GM19351 (cell line): ENCODE results near the gene TOM1L2.

Experiments used
- ATAC-seq: cut with Tn5 transposase; IDR thresholded peaks from one replicate; pipeline ENCODE4 v1.9.1; 2021; ENCODE audit warnings: mild to moderate bottlenecking, moderate library complexity; ENCODE audit not compliant: unreplicated experiment

Gene TOM1L2

DNA sequence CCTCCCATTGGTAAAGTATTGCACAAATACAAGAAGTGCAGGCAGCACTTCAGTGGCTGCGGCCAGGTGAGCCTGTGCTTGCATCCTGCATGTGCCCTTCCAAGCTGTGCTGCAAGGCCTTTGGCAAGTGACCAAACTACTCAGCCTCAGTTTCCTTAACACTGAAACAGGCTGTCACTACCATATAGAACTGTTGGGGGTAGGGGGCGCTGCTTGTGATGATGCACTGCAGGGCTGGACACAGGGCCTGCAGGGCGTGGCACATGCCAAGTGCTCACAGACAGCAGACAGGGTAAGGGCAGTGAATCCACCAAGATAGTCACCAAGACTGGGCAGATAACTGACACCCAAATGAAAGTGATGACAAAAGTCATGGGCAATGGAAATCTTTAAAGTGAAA, 69.8 kb downstream of the TOM1L2 start:
- no peak for ATAC-seq

DNA sequence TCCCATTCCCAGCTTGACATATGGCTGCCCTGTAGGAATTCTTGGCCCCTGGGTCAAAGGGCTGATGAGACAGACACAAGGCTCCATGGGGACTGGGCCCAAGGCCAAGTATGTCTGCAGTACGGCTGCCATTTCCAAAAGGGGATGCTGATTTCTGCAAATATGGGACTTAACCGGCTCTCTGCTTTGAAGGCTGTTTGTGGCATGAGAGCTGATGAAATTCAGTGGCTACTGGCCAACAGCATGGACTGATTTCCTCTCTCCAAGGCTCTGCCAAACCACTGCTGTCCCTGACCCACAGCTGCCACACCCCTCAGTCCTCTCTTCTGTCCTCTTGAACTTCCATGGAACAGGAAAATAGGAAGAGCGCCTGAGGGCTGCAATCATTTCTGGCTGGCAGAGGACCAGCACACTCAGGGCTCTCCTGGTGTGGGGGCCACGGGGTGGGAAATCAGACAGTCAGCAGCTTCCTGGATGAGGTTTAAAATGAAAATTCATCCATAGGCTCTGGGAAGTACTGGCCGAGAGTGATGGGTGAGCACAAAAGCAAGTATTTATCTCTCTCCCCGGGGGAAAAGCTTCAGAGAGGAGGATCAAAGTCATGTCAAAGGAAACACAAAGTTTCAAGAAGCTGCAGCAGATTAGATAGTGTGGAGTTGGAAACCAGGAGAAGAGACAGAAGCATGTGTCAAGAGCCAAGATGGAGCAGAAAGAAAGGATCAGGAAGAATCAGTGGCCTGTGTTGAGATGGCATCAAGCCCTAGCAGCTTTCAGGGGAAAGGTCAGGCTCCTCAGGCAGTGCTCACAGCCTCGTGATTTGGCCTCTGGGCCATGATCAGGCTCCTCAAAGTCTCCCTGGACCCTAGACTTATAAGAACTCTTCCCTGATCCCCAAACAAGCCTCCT, 71.3 kb downstream of the TOM1L2 start:
- ATAC-seq, result no peak

DNA sequence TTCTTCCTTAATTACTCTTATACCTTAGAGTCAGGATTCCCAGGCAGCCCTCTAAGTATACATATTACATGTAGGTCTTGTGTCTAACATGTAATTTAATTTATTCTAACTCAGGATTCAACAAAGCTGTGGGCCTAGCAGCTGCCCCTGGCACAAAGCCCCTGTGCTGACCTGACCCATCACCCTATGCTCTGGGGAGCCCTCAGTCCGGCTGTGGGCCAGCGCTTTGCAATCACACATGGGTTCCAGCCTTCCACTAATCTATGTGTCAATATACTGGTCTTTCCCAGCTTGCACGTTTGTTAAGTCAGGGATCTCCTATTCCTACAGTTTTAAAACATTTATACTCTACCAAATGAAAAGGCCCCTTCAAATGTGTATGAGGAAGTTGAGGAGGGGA, 72.7 kb downstream of the TOM1L2 start:
- no peak for ATAC-seq

DNA sequence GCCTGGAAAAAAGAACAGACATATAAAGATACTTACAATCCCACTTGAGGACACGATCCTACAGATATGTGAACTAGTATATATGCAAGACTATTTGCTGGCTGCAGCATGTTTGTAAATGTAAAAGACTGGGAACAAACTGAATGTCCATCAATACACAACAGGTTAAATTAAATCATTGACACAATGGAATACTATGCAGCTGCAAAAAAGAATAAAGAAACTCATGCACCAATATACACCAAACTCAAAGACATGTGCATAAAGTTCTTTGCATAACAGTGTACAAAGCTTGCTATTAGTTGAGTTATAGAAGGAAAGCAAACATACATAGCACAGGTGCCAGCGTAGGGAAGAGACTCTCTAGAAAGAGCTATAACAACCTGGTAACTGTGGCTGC, 73.5 kb downstream of the TOM1L2 start:
- ATAC-seq, result no peak

- ATAC-seq, result no peak
These were observed 74.8 kb downstream of the TOM1L2 start for GRCh38 chr17:17897442-17897841.

DNA sequence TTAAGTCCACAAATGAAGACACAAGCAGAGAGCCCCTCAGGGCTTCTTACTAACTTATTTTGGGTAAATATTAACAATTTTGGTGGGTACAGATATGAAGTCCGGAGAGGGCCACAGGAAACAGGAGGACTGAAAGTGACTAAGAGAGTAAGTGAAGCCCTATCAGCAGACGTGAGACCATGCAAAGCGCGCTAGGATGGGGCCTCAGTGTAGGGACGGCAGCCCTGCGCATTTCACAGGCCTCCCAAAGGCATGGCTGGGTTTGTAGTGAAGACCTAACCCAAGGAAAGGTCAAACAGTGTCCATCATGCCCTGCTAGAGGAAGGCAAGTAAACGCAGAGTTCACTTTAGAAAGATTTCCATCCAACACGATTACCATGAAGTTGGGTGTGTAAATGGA, 75.5 kb downstream of the TOM1L2 start:
- ATAC-seq, result no peak

DNA sequence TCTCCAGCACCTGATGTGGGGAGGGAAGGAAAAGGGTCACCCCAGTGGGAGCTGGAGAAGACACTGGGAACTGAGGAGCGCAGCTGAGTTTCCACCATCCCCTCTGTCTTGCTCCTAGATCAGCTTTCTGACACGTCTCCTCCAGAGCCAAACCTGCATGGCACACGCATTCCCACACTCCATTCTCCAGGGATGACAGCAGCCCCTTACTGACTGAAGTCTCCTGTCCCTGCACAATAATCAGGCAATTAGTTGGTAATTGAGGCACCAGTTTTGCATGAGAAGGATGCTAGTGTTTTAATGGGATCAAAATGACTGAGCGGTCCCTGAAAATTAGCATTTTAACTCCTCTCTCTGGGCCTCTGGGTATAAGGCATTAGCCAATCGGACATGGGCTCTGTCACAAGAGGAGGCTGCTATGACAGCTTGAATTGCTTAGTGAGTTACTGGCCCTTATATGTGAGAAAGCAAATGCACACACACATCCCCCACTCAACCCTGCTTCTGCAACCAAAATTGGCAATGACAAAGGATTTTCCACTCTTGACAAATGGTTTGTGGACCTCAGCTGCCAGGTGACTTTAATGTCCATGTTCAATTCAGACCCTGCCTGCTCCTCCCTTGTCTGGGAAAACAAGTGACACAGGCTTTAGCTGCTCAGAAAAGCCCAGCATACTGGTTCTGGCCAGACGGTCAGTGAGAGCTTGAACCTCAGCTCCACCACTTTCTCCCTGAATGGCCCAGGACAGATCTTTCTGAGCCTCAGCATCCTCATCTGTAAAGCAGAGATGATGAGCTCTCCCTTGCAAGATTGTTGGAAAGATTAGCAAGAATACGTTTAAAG, 78.2 kb downstream of the TOM1L2 start:
- no peak for ATAC-seq

DNA sequence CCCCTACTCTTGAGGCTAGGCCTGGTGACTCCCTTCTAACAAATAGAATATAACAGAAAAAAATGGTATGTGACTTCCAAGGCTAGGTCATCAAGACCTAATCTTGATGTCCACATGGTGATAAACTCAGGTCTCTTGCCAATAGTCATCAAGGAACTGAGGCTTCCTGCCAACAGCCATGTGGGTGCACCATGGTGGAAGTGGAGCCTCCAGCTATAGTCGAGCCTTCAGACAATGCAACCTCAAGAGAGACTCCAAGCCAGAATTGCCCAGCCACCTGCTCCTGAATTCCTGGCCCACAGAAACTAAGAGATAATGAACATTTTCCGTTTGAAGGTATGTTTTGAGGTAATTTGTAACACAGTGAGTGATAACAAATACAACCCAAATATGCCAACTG, 79.5 kb downstream of the TOM1L2 start:
- ATAC-seq, result no peak

DNA sequence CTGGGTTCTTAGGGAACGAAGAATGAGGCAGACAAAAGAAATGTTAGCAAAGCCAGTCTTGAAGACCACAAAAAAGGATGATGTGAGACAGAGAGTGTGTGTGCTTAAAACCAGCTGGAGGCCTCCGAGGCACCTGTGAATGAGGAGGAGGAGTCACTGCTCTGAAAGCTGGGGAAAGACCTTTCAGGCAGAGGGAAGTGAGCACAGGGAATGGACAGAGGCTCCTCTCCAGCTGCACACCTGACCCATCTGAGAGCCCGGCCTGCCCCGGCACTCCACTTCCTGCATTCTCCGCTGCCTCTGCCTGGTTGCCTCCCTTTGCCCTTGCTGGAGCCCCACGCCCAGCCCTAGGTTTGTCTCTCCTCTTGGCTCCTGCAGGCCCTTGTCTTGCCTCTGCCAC, 80.2 kb downstream of the TOM1L2 start:
- ATAC-seq, result no peak

DNA sequence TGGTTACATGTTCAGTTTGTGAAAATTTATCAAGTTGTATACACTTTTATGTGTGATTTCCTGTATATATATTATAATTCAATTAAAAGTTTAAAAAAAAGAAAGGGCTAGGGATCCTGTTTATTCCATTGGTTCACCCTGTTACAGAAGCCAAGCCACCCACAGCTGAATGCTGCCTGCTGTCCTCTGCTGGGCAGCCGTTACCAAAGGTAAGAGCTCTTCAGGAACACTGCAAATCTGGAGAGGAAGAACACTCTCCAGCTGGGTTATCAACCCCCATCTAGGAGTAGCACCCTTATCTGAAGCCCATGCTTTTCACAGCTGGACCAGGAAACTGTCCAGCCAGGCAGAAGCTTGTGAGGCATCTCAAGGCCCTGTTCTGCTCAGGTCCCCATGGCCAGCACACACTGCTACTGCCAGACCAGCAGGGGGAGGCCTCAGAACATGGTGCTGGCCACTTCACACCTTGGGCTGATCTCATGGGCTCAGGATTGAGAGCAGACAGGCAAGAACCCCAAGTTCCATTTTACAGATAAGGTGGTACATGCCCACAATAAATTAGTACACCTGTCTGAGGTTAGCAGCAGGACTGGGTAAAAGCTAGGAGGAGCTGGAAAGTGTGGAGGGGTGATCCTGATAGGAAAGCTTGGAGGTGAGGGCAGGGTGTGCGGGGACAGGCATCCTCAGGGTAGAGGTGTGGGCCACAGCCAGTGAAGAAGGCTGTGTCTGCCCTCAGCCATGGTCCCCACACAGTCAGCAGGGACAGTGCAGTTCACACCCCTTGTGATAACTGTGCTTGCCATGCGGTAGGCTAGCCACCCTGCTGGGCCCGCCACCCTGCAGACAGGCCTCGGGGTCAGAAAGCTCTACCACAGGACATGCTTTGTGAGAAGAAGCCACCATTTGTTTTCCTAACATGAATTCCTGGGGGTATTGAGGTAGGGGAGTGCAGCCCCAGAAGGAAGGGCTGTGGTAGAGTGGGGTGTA, 81.1 kb downstream of the TOM1L2 start:
- ATAC-seq, result no peak

- no peak for ATAC-seq
These were observed 82.3 kb downstream of the TOM1L2 start for GRCh38 chr17:17889922-17890321.

DNA sequence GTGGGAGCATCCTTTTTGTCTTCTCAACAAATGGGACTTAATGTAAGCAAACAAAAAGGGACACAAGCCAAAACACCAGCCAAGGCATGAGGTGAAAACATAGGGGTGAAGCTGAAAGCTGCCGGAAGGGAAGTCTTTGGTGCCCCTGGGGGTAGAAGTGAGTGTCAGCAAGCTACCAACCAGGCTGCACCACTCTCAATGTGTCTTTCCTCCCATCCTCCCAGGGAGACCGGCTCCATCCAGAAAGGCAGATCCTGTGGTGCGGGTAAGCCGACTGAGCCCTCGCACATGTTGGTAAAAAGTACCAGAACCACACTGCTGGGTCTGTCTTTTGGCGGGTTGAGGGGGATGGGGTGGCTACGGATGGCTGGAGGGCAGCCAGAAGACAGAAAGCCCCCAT, 83.4 kb downstream of the TOM1L2 start:
- no peak for ATAC-seq

DNA sequence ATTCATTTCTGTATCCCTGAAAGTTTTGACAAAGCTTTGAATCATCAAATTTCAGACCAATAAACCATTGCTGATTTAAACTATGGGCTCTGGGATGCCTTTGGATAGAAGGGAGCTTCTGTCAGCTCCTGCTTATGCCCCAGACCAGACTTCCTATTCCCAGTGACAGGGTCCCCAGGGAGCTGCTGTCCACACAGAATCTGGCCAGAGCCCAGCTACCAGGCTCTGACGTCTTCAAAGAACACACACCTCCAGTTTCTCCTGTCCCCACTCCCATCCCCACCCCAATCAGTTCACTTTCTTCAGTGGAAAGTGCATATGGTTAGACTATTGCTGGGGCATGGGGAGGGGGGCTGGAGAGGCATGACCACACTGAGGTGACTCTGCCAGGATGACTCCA, 83.8 kb downstream of the TOM1L2 start:
- no peak for ATAC-seq

DNA sequence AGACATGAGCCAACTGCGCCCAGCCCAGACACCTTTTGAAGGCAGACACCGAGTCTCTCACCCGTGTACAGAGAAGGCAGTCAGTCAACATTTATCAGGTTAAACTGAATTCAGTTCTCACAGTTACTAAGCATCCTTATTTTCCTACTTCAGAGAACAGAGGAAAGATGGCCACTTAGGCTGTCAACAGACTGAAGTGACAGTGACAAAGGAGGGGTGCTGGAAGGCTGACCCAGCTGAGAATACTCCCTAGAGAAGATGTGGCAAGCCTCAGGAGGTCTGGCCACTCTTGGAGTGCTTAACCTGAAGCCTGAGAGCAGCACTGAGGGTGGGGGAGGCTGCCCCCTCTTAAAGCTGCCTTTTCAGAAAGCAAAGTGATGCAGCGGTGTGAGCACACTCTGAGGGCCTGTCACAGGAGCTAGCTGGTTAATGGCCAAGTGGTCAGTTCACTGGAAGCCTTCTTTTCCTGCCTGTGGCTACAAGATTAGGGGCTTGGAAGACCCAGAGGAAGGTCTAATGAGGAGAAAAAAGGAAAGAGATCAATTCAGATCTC, 84.4 kb downstream of the TOM1L2 start:
- no peak for ATAC-seq

DNA sequence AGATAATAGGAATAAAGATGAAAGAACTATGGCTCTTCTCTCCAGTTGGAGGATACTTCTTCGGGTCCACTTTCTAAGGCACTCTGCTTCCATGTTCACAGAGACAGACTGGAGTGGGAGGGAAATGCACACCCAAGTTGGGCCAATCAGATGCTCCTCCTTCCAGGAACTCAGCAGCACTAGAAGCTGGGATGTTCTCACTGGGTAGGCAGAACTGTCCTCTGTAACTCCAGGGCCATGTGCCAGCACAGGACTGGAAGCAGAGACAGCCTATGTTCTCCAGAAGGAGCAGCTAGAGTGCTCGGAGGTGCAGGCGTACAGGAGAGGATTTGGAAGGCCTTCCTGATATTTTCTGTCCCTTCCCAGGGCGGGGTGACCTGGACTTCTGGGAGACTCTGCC, 85.5 kb downstream of the TOM1L2 start:
- no peak for ATAC-seq

- ATAC-seq, result no peak
These were observed 86.0 kb downstream of the TOM1L2 start for GRCh38 chr17:17886226-17886625.

GRCh38 chr17:17884391-17885357, 87.5 kb downstream of the TOM1L2 start:
- no peak for ATAC-seq

DNA sequence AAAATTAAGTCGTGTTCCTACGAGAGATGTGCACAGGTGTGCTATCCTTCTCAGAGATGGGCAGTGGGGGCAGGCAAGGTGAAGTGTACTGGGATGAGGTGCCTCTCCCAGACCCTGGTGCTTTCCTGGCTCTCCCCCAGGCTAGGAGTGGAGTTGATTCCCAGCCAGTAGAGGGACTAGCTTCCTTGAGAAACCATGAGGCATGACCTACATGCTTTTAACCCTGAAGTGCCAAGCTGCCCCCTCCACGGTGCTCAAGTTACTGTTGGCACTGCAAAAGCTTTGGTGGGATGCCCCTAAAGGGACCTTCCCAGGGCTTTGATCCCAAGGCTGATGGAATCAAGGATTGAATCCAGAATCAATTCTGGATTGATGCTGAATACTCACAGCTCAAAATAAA, 88.4 kb downstream of the TOM1L2 start:
- ATAC-seq, result no peak

DNA sequence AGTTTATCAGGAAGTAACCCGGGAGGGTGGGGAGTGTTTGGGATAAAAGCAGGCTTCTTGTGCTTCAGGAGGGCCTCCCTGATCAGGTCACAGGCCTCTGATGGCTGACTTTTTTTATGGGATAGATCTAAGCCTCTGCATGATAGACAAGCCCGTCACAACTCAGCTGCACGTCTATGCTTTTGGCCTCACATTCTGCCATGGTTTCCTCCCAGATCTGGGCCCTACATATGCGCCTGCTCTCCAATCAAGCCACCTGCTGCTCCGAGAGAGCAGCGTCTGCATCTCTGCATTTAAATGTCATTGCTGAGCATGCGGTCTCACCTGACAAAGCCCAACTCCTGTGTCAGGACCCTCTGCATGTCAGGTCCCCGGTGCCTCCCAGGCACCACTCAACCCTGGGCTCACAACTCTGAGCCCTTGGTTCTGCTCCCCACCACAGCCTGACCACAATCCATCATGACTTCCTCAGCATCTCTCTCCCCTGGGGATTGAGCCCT, 90.1 kb downstream of the TOM1L2 start:
- ATAC-seq, result no peak
